Mammary microvascular endothelial cell (primary cell): ENCODE results near the gene CARNS1. TPM values are rescaled to one million over a fixed set of nuclear protein-coding genes. Genes with fewer than 3 reads are reported as not detected.

Source experiments
- total RNA-seq: library from RNA; depleted of rRNA; stranded (reverse); fragments of >200 nt; gene quantifications from 2 replicates; pipeline ENCODE4 v1.2.3, GENCODE V29; 2015

CARNS1 gene
- not detected in 2 replicates for total RNA-seq

GRCh38 chr11:67415501-67416304 lies at the start of gene CARNS1:
Gene CARNS1 (plus strand): TSS chr11:67415678. CDS start chr11:67416200, 522 bp downstream.

GRCh38 chr11:67372993-67373647 lies 42.4 kb upstream of the CARNS1 start, which contains the start of gene CLCF1:
Gene CLCF1 (minus strand): TSS chr11:67373598. CDS start chr11:67373539, 59 bp downstream.

GRCh38 chr11:67391304-67392182 lies 23.9 kb upstream of the CARNS1 start, which contains the start of gene RAD9A:
Gene RAD9A (plus strand): TSS chr11:67391986. CDS start chr11:67392045, 59 bp downstream.

GRCh38 chr11:67401495-67402191 lies 13.8 kb upstream of the CARNS1 start, which contains the start of gene PPP1CA:
Gene PPP1CA (minus strand): TSS chr11:67401858. CDS start chr11:67401782, 76 bp downstream.

GRCh38 chr11:67428052-67429001 lies 12.8 kb downstream of the CARNS1 start, which contains the start of gene RPS6KB2:
Gene RPS6KB2 (plus strand): TSS chr11:67428494. CDS start chr11:67428546, 52 bp downstream.

GRCh38 chr11:67437082-67437808 lies 21.8 kb downstream of the CARNS1 start, which contains the start of gene PTPRCAP:
Gene PTPRCAP (minus strand): TSS chr11:67437682. CDS start chr11:67437619, 63 bp downstream.

GRCh38 chr11:67452141-67452952 lies 36.9 kb downstream of the CARNS1 start, which contains the start of gene GPR152:
Gene GPR152 (minus strand): TSS chr11:67452729. CDS start chr11:67452724, 5 bp downstream.

GRCh38 chr11:67455054-67455453 lies 39.6 kb downstream of the CARNS1 start, which contains the start of gene CABP4:
Gene CABP4 (plus strand): TSS chr11:67455354. CDS start chr11:67455424, 70 bp downstream.

GRCh38 chr11:67468759-67469507 lies 53.5 kb downstream of the CARNS1 start, which contains the start of gene TMEM134:
Gene TMEM134 (minus strand): TSS chr11:67469251. CDS start chr11:67469192, 59 bp downstream.

Other genes with a start within 250 kb of the CARNS1 start
- 43.1 and 47.3 TPM in 2 replicates for gene GRK2, start 149.2 kb upstream of the CARNS1 start, total RNA-seq
- 19.1 and 24.3 TPM in 2 replicates for gene ANKRD13D, start 126.4 kb upstream of the CARNS1 start, total RNA-seq
- 12.5 and 24.0 TPM in 2 replicates for gene SSH3, start 112.1 kb upstream of the CARNS1 start, total RNA-seq
- 89.9 and 100 TPM in 2 replicates for gene POLD4, start 62.1 kb upstream of the CARNS1 start, total RNA-seq
- gene CLCF1, start 42.1 kb upstream of the CARNS1 start, total RNA-seq, result 6.3 and 6.8 TPM in 2 replicates
- 4.6 and 7.9 TPM in 2 replicates for gene RAD9A, start 23.7 kb upstream of the CARNS1 start, total RNA-seq
- 278 and 283 TPM in 2 replicates for gene PPP1CA, start 13.8 kb upstream of the CARNS1 start, total RNA-seq
- gene TBC1D10C, start 11.6 kb upstream of the CARNS1 start, total RNA-seq, result not detected in 2 replicates
- 66.0 and 76.4 TPM in 2 replicates for gene RPS6KB2, start 12.8 kb downstream of the CARNS1 start, total RNA-seq
- 0.87 TPM in 1 of 2 replicates, not detected in the other for gene PTPRCAP, start 22.0 kb downstream of the CARNS1 start, total RNA-seq
- gene CORO1B, start 27.8 kb downstream of the CARNS1 start, total RNA-seq, result 122 and 126 TPM in 2 replicates
- not detected in 2 replicates for gene GPR152, start 37.1 kb downstream of the CARNS1 start, total RNA-seq
- 2.1 and 3.9 TPM in 2 replicates for gene CABP4, start 39.7 kb downstream of the CARNS1 start, total RNA-seq
- 51.3 and 70.9 TPM in 2 replicates for gene TMEM134, start 53.6 kb downstream of the CARNS1 start, total RNA-seq
- gene AIP, start 67.3 kb downstream of the CARNS1 start, total RNA-seq, result 52.0 and 61.3 TPM in 2 replicates
- gene PITPNM1, start 89.7 kb downstream of the CARNS1 start, total RNA-seq, result 13.1 and 19.4 TPM in 2 replicates
- gene CDK2AP2, start 92.5 kb downstream of the CARNS1 start, total RNA-seq, result 54.0 and 55.4 TPM in 2 replicates
- gene CABP2, start 107.8 kb downstream of the CARNS1 start, total RNA-seq, result not detected in 2 replicates
- gene GSTP1, start 168.1 kb downstream of the CARNS1 start, total RNA-seq, result 761 and 855 TPM in 2 replicates
- 192 TPM in 2 replicates for gene NDUFV1, start 191.3 kb downstream of the CARNS1 start, total RNA-seq
- 12.3 and 16.5 TPM in 2 replicates for gene NUDT8, start 214.3 kb downstream of the CARNS1 start, total RNA-seq
- gene TBX10, start 224.1 kb downstream of the CARNS1 start, total RNA-seq, result not detected in 2 replicates
- gene ACY3, start 235.1 kb downstream of the CARNS1 start, total RNA-seq, result not detected in 2 replicates